Osteocyte (in vitro differentiated cells): Measurements from ENCODE around the gene GATD1. TPM values are rescaled to one million over a fixed set of nuclear protein-coding genes. Genes with fewer than 3 reads are reported as not detected.

Source experiments
- DNase-seq: peaks from one replicate; pipeline ENCODE4 v3.0.0; 2021; ENCODE audit warnings: mixed read lengths; ENCODE audit not compliant: unreplicated experiment; ENCODE audit errors: extremely low spot score
- H3K27ac Mint-ChIP-seq: one replicate; pipeline ENCODE4 v1.8.0; 2021; ENCODE audit warnings: mild to moderate bottlenecking, mixed read lengths; ENCODE audit not compliant: unreplicated experiment
- H3K27me3 Mint-ChIP-seq: one replicate; pipeline ENCODE4 v1.8.0; 2021; ENCODE audit warnings: mixed read lengths; ENCODE audit not compliant: unreplicated experiment
- H3K36me3 Mint-ChIP-seq: one replicate; pipeline ENCODE4 v1.8.0; 2021; ENCODE audit warnings: mixed read lengths; ENCODE audit not compliant: unreplicated experiment
- H3K4me1 Mint-ChIP-seq: one replicate; pipeline ENCODE4 v1.8.0; 2021; ENCODE audit warnings: mixed read lengths; ENCODE audit not compliant: unreplicated experiment
- H3K4me3 Mint-ChIP-seq: one replicate; pipeline ENCODE4 v1.8.0; 2021; ENCODE audit warnings: mild to moderate bottlenecking, moderate library complexity, mixed read lengths; ENCODE audit not compliant: unreplicated experiment
- H3K9me3 Mint-ChIP-seq: one replicate; pipeline ENCODE4 v1.8.0; 2021; ENCODE audit warnings: mixed read lengths; ENCODE audit not compliant: unreplicated experiment
- CTCF ChIP-seq: fragments of 200-600 bp; sonication (generic); IDR thresholded peaks from 2 replicates; pipeline ENCODE4 v1.5.0; 2021; ENCODE audit warnings: antibody characterized with exemption, mild to moderate bottlenecking, moderate library complexity
- total RNA-seq: library from RNA; stranded (reverse); gene quantifications from 2 replicates; pipeline ENCODE4 v1.2.1, GENCODE V29; 2021

Gene GATD1
- total RNA-seq, 1 donor from 2014 or later, result 79.1 TPM

- H3K4me3 Mint-ChIP-seq, result peak overlapping the region; percentile 87
- no peak for DNase-seq
- peak overlapping the region; percentile 31 for H3K27ac Mint-ChIP-seq
- H3K4me1 Mint-ChIP-seq, result peaks cover 30% of the 10 kb centered on the region
- no peak for TF ChIP-seq CTCF
- peaks cover 11% of the 10 kb centered on the region for H3K36me3 Mint-ChIP-seq
- H3K9me3 Mint-ChIP-seq, result no peaks in the 10 kb centered on the region
- no peaks in the 10 kb centered on the region for H3K27me3 Mint-ChIP-seq
Measured at GRCh38 chr11:811446-812245, 34.4 kb upstream of the GATD1 start.

DNA sequence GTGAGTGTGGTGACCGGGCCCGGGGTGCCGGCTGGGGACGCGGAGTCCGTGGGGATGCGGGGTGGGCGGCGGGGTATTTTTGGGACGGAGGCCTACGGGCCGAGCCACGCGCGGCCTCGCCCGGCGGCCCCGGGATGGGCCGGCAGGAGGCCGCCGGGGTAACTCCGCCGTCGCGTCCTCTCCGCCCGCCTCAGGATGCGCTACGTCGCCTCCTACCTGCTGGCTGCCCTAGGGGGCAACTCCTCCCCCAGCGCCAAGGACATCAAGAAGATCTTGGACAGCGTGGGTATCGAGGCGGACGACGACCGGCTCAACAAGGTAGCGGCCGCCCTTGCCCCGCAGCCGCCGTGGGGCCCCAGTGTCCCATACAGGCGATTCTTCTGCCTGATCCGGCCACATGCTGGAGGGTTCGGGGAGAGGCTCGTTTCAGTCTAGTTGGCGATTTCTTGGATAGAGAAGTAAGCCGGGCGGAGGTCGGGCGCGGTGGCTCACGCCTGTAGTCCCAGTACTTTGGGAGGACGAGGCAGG lies 32.8 kb upstream of the GATD1 start:
- H3K27me3 Mint-ChIP-seq, result no peaks in the 10 kb centered on the region
- H3K9me3 Mint-ChIP-seq, result no peaks in the 10 kb centered on the region
- peaks cover 30% of the 10 kb centered on the region for H3K4me1 Mint-ChIP-seq
- TF ChIP-seq CTCF, result peak; percentile 7
- H3K27ac Mint-ChIP-seq, result peak overlapping the region; percentile 99
- peaks cover 11% of the 10 kb centered on the region for H3K36me3 Mint-ChIP-seq
- DNase-seq, result no peak
- peak overlapping the region; percentile 87 for H3K4me3 Mint-ChIP-seq

- Mint-ChIP-seq H3K4me3 (peak within 1 kb of the TSS; percentile 87), H3K27ac (peak within 1 kb of the TSS; percentile 99), H3K4me1 (peaks cover 32% of the 10 kb centered on the region), H3K27me3 (no peaks in the 10 kb centered on the region), H3K9me3 (no peaks in the 10 kb centered on the region), H3K36me3 (peaks cover 11% of the 10 kb centered on the region)
- DNase-seq, result peak; percentile 98
- TF ChIP-seq CTCF, result no peak
Measured at GRCh38 chr11:809287-810039, 32.2 kb upstream of the GATD1 start, which contains the start of gene RPLP2. Gene RPLP2, plus strand, starts transcription at chr11:809967. Its CDS starts 268 bp downstream, at chr11:810235.

GRCh38 chr11:808427-809286 lies 31.4 kb upstream of the GATD1 start:
- peaks cover 36% of the 10 kb centered on the region for H3K4me1 Mint-ChIP-seq
- no peak for TF ChIP-seq CTCF
- H3K36me3 Mint-ChIP-seq, result peaks cover 9% of the 10 kb centered on the region
- peak overlapping the region; percentile 99 for H3K27ac Mint-ChIP-seq
- DNase-seq, result no peak
- H3K4me3 Mint-ChIP-seq, result peak overlapping the region; percentile 87
- H3K27me3 Mint-ChIP-seq, result no peaks in the 10 kb centered on the region
- H3K9me3 Mint-ChIP-seq, result no peaks in the 10 kb centered on the region
